ENCODE data around the gene HDGF. TPM values are rescaled to one million over a fixed set of nuclear protein-coding genes. Genes with fewer than 3 reads are reported as not detected.
"Not testable (repeated sequence)": the region's sequence is repeated elsewhere in the genome, so short reads cannot be mapped to it uniquely, and the experiment has no call there.

HDGF gene
- total RNA-seq, 1 donor from 2014 or later, result 383 TPM

GRCh38 chr1:156767101-156767878 is 15.8 kb upstream of the HDGF start, which contains the start of gene PRCC:
Gene PRCC (plus strand): TSS chr1:156767535. CDS start chr1:156767772, 237 bp downstream.
- DNase-seq (ENCODE audit: low read depth), result peak; percentile 100

- DNase-seq (ENCODE audit: low read depth), result no peak
Observed at GRCh38 chr1:156766298-156767100, 15.0 kb upstream of the HDGF start.

GRCh38 chr1:156765666-156766065 is 14.2 kb upstream of the HDGF start:
- no peak for DNase-seq (ENCODE audit: low read depth)

GRCh38 chr1:156765136-156765535 is 13.7 kb upstream of the HDGF start:
- not testable (repeated sequence) for DNase-seq (ENCODE audit: low read depth)

- no peak for DNase-seq (ENCODE audit: low read depth)
Observed at GRCh38 chr1:156760796-156761104, 9.3 kb upstream of the HDGF start.

GRCh38 chr1:156760092-156760795 is 8.8 kb upstream of the HDGF start:
- DNase-seq (ENCODE audit: low read depth), result no peak

GRCh38 chr1:156757572-156758253 is 6.2 kb upstream of the HDGF start:
- not testable (repeated sequence) for DNase-seq (ENCODE audit: low read depth)

GRCh38 chr1:156756355-156756754 is 4.9 kb upstream of the HDGF start:
- no peak for DNase-seq (ENCODE audit: low read depth)

- DNase-seq (ENCODE audit: low read depth), result no peak
Observed at GRCh38 chr1:156755527-156755950, 4.1 kb upstream of the HDGF start.

GRCh38 chr1:156754219-156754618 is 2.7 kb upstream of the HDGF start:
- DNase-seq (ENCODE audit: low read depth), result no peak

- DNase-seq (ENCODE audit: low read depth), result peak; percentile 64
Observed at GRCh38 chr1:156752843-156753482, 1.5 kb upstream of the HDGF start.

- peak; percentile 82 for DNase-seq (ENCODE audit: low read depth)
Observed at GRCh38 chr1:156751757-156752481, 444 bp upstream of the HDGF start.

GRCh38 chr1:156750711-156751450 is 594 bp downstream of the HDGF start:
- DNase-seq (ENCODE audit: low read depth), result no peak

GRCh38 chr1:156750191-156750672 is 1.2 kb downstream of the HDGF start:
- no peak for DNase-seq (ENCODE audit: low read depth)

- no peak for DNase-seq (ENCODE audit: low read depth)
Observed at GRCh38 chr1:156749419-156750118, 1.9 kb downstream of the HDGF start.

- peak; percentile 95 for DNase-seq (ENCODE audit: low read depth)
Observed at GRCh38 chr1:156748670-156749418, 2.6 kb downstream of the HDGF start.

GRCh38 chr1:156747742-156748669 is 3.5 kb downstream of the HDGF start:
- no peak for DNase-seq (ENCODE audit: low read depth)

All from renal cortical epithelial cell (primary cell).